Loucy (cell line): ENCODE measurements around the gene WNK2.

ENCODE experiments used
- H2AFZ ChIP-seq: fragments of 200-600 bp; sonication (generic); 2 replicates; pipeline ENCODE4 v1.6.0; 2016; ENCODE audit warnings: antibody characterized with exemption, mild to moderate bottlenecking, low read length, moderate library complexity
- H3F3A ChIP-seq: fragments of 200-600 bp; 2 replicates; pipeline ENCODE4 v1.6.0; 2016; ENCODE audit warnings: antibody characterized with exemption, low read depth, mild to moderate bottlenecking
- H3K27me3 ChIP-seq: fragments of 200-600 bp; sonication (generic); 2 replicates; pipeline ENCODE4 v1.6.1; 2014; ENCODE audit warnings: low read length, mild to moderate bottlenecking; ENCODE audit not compliant: insufficient read depth, poor library complexity, severe bottlenecking
- H3K36me3 ChIP-seq: fragments of 200-600 bp; sonication (generic); 2 replicates; pipeline ENCODE4 v1.6.1; 2016; ENCODE audit warnings: low read length; ENCODE audit not compliant: insufficient read depth
- H3K4me1 ChIP-seq: fragments of 200-600 bp; sonication (generic); 2 replicates; pipeline ENCODE4 v1.5.1; 2014; ENCODE audit warnings: low read length, mild to moderate bottlenecking; ENCODE audit not compliant: insufficient read depth, poor library complexity, severe bottlenecking
- H3K4me2 ChIP-seq: fragments of 200-600 bp; sonication (generic); 2 replicates; pipeline ENCODE4 v1.6.0; 2014; ENCODE audit warnings: antibody characterized with exemption, low read length, low read depth, mild to moderate bottlenecking; ENCODE audit not compliant: poor library complexity, severe bottlenecking
- H3K4me3 ChIP-seq: fragments of 200-600 bp; sonication (generic); 2 replicates; pipeline ENCODE4 v1.5.1; 2014; ENCODE audit warnings: low read length, mild to moderate bottlenecking, mixed read lengths; ENCODE audit not compliant: poor library complexity, severe bottlenecking
- H3K79me2 ChIP-seq: fragments of 200-600 bp; sonication (generic); 2 replicates; pipeline ENCODE4 v1.6.1; 2014; ENCODE audit warnings: low read length; ENCODE audit not compliant: insufficient read depth
- H3K9ac ChIP-seq: fragments of 200-600 bp; sonication (generic); 2 replicates; pipeline ENCODE4 v1.6.0; 2014; ENCODE audit warnings: mild to moderate bottlenecking, low read depth, low read length, moderate library complexity; ENCODE audit not compliant: poor library complexity, severe bottlenecking
- H3K9me2 ChIP-seq: fragments of 200-600 bp; sonication (generic); replicated peaks from 2 replicates; pipeline ENCODE4 v1.6.1; 2016; ENCODE audit warnings: low read depth, low read length, mixed read lengths
- H3K9me3 ChIP-seq: fragments of 200-600 bp; sonication (generic); 2 replicates; pipeline ENCODE4 v1.6.1; 2014; ENCODE audit warnings: mild to moderate bottlenecking, antibody characterized with exemption, low read length, low read depth; ENCODE audit not compliant: insufficient read depth
- H4K20me1 ChIP-seq: fragments of 200-600 bp; sonication (generic); 2 replicates; pipeline ENCODE4 v1.6.0; 2014; ENCODE audit warnings: antibody characterized with exemption, low read length, mild to moderate bottlenecking; ENCODE audit not compliant: insufficient read depth, poor library complexity, severe bottlenecking
- EZH2phosphoT487 ChIP-seq: fragments of 200-600 bp; IDR thresholded peaks from 2 replicates; pipeline ENCODE4 v1.6.1; 2018; ENCODE audit warnings: antibody characterized with exemption, mild to moderate bottlenecking, moderate library complexity, borderline replicate concordance
- TF ChIP-seq, protein P1 (sequence below): fragments of 200-600 bp; sonication (generic); conservative IDR thresholded peaks from 2 replicates; pipeline ENCODE4 v1.5.1; 2014; ENCODE audit warnings: mild to moderate bottlenecking, antibody characterized with exemption, low read length

WNK2 gene

DNA sequence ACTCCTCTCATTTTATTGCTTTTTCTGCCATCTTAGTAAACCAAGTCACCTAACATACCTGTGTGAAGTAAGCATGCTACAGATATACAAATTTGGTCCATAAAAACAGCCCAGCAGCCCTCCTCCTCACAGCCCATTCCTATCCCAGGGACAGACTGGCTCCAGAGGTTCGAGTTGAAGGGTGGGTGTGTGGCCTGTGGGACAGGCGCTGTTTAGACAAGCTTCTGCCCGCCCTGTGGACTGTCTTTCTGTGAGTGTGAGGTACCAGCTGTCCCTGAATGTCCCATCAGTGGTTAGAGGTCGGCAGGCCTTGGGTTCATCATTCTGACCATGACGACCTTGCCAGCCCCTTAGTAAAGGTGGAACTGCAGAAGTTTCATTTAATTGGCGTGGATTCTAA lies 82.0 kb downstream of the WNK2 start:
- H3K27me3 ChIP-seq = no peaks in the 10 kb centered on the region
- no peak overlapping the region for H3K4me3 ChIP-seq
- no peak overlapping the region for H2AFZ ChIP-seq
- H3F3A ChIP-seq = no peaks in the 10 kb centered on the region
- TF ChIP-seq EZH2phosphoT487 = no peak
- TF ChIP-seq, protein P1, sequence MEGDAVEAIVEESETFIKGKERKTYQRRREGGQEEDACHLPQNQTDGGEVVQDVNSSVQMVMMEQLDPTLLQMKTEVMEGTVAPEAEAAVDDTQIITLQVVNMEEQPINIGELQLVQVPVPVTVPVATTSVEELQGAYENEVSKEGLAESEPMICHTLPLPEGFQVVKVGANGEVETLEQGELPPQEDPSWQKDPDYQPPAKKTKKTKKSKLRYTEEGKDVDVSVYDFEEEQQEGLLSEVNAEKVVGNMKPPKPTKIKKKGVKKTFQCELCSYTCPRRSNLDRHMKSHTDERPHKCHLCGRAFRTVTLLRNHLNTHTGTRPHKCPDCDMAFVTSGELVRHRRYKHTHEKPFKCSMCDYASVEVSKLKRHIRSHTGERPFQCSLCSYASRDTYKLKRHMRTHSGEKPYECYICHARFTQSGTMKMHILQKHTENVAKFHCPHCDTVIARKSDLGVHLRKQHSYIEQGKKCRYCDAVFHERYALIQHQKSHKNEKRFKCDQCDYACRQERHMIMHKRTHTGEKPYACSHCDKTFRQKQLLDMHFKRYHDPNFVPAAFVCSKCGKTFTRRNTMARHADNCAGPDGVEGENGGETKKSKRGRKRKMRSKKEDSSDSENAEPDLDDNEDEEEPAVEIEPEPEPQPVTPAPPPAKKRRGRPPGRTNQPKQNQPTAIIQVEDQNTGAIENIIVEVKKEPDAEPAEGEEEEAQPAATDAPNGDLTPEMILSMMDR = no peak
- no peaks in the 10 kb centered on the region for H3K79me2 ChIP-seq
- no peaks in the 10 kb centered on the region for H3K4me1 ChIP-seq
- no peak overlapping the region for H3K9ac ChIP-seq
- no peaks in the 10 kb centered on the region for H4K20me1 ChIP-seq
- no peak overlapping the region for H3K4me2 ChIP-seq
- no peaks in the 10 kb centered on the region for H3K36me3 ChIP-seq
- H3K9me3 ChIP-seq = no peaks in the 10 kb centered on the region
- no peaks in the 10 kb centered on the region for H3K9me2 ChIP-seq

DNA sequence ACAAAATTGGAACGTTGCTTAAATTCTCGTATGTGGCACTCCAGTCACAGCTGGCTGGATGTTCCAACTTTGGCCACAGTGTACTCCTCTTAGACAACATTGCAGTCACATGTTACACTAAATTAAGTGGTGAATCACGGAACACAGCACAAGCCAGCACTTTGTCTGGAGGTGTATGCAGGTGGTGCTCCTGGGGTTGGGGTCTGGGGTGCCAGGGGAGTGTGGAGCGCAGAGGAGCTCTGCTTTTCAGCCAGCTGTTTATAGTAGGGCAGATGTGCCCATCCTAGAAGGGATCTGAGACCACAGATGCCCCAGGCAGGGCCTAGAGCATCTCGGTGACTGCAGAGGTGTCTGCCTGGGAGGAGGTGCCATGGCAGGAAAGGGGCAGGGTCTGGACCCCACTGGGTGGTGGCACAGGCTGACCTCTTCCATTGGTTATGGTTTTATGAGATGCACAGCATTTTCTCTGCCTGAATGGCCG lies 82.6 kb downstream of the WNK2 start:
- H3K4me1 ChIP-seq = no peaks in the 10 kb centered on the region
- H3K36me3 ChIP-seq = no peaks in the 10 kb centered on the region

DNA sequence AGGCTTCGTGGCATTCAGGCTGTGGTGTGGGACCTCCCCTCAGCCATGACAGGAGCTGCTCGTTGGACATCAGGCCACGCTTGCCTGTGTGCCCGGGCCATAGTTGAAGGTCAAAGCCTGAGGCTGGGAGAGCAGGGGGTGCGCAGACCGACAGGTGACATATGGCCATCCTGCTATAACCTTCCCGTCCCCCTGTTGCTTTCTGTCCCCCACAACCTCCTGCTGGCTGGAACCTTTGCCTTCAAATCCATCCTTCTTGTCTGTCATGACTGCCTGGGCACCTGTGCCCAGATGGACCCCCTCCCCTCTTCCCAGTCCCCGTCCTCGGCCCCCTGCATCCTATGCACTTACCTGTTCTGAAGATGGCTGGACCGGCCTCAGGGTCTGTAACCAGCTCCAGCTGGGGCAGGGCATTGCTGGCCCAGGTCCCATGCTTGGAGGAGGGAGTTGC lies 83.2 kb downstream of the WNK2 start:
- Histone ChIP-seq H3F3A (no peaks in the 10 kb centered on the region), H3K36me3 (no peaks in the 10 kb centered on the region), H4K20me1 (no peaks in the 10 kb centered on the region), H3K27me3 (no peaks in the 10 kb centered on the region), H3K9me3 (no peaks in the 10 kb centered on the region), H3K79me2 (no peaks in the 10 kb centered on the region), H3K4me1 (no peaks in the 10 kb centered on the region), H3K4me3 (no peak overlapping the region), H3K9ac (no peak overlapping the region), H3K9me2 (no peaks in the 10 kb centered on the region), H2AFZ (no peak overlapping the region), H3K4me2 (no peak overlapping the region)
- TF ChIP-seq EZH2phosphoT487 = no peak
- TF ChIP-seq, protein P1 = no peak

More for the DNA sequence above, 82.6 kb downstream of the WNK2 start:
- Histone ChIP-seq H3K9me3 (no peaks in the 10 kb centered on the region), H3K9ac (no peak overlapping the region), H3K9me2 (no peaks in the 10 kb centered on the region), H2AFZ (no peak overlapping the region), H3K4me3 (no peak overlapping the region), H3F3A (no peaks in the 10 kb centered on the region), H3K79me2 (no peaks in the 10 kb centered on the region), H3K4me2 (no peak overlapping the region), H4K20me1 (no peaks in the 10 kb centered on the region), H3K27me3 (no peaks in the 10 kb centered on the region)
- TF ChIP-seq, protein P1 = no peak
- TF ChIP-seq EZH2phosphoT487 = no peak
